WI38 (cell line): ENCODE results near the gene ARHGAP45.

ENCODE experiments used
- H3K4me3 ChIP-seq: 2 replicates; pipeline ENCODE4 v1.5.1; 2011; ENCODE audit warnings: low read depth, mild to moderate bottlenecking, control low read depth, low read length
- CTCF ChIP-seq: IDR thresholded peaks from 2 replicates; pipeline ENCODE4 v1.5.1; 2012; ENCODE audit warnings: low read depth, mild to moderate bottlenecking, control low read depth, low read length

Gene ARHGAP45

GRCh38 chr19:1088416-1089010 lies 21.5 kb downstream of the ARHGAP45 start:
- no peak for TF ChIP-seq CTCF
- no peak overlapping the region for H3K4me3 ChIP-seq

- TF ChIP-seq CTCF: no peak
- H3K4me3 ChIP-seq: no peak overlapping the region
Observed at GRCh38 chr19:1089126-1089771, 22.3 kb downstream of the ARHGAP45 start.

GRCh38 chr19:1089891-1090290 lies 22.9 kb downstream of the ARHGAP45 start:
- no peak for TF ChIP-seq CTCF
- H3K4me3 ChIP-seq: no peak overlapping the region

- H3K4me3 ChIP-seq: no peak overlapping the region
- no peak for TF ChIP-seq CTCF
Observed at GRCh38 chr19:1090731-1091543, 24.0 kb downstream of the ARHGAP45 start.

- TF ChIP-seq CTCF: no peak
- no peak overlapping the region for H3K4me3 ChIP-seq
Observed at GRCh38 chr19:1091544-1092175, 24.7 kb downstream of the ARHGAP45 start.

GRCh38 chr19:1093330-1093729 lies 26.4 kb downstream of the ARHGAP45 start:
- no peak for TF ChIP-seq CTCF
- no peak overlapping the region; the same call in 1 of the 2 replicates for H3K4me3 ChIP-seq
